ENCODE data around the gene DDHD1.

The DDHD1 gene

DNA sequence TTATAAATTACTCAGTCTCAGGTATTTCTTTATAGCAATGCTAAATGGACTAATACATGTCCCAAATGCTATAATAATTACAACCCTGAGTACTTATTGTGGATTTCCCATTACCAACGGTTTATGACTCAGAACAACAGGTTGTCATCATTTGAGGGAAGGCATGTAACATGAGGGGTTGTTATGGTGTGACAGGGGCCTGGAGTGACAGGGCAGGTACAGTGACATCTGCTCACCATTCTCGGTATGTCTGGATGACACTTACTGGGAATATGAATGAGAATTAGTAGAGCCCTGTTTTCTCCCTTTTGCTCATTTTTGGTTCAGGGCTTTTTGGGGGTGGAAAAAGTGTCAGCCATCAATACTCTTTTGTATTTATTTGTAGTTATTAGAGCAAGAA lies 166.1 kb downstream of the DDHD1 start:
- no peak for DNase-seq

Data from CD4-positive, alpha-beta T cell treated with Interleukin-15 for 1 hour (primary cell).